NCI-H2107 treated with DMSO at 0.1 percent for 48 hours (cell line): ENCODE results near the gene LIN7C.

Experiments used
- DNase-seq: peaks from one replicate; lab custom pipeline; 2025; ENCODE audit not compliant: unreplicated experiment; lab: John Stamatoyannopoulos, UW

Gene LIN7C

GRCh38 chr11:27512238-27512637 lies 5.7 kb upstream of the LIN7C start:
- DNase-seq: no peak

- no peak for DNase-seq
These were observed 3.3 kb upstream of the LIN7C start for GRCh38 chr11:27509908-27510307.

GRCh38 chr11:27507557-27508322 lies 1.2 kb upstream of the LIN7C start:
- DNase-seq: no peak

GRCh38 chr11:27505781-27506180 lies 788 bp downstream of the LIN7C start:
- DNase-seq: no peak

GRCh38 chr11:27504205-27504604 lies 2.4 kb downstream of the LIN7C start:
- DNase-seq: no peak

- DNase-seq: no peak
These were observed 5.5 kb downstream of the LIN7C start for GRCh38 chr11:27501100-27501499.

- no peak for DNase-seq
These were observed 8.7 kb downstream of the LIN7C start for GRCh38 chr11:27497911-27498310.

GRCh38 chr11:27497284-27497866 lies 9.2 kb downstream of the LIN7C start:
- DNase-seq: peak; percentile 47

- DNase-seq: no peak
These were observed 10.1 kb downstream of the LIN7C start for GRCh38 chr11:27496461-27496860.

GRCh38 chr11:27495710-27496300 lies 10.8 kb downstream of the LIN7C start:
- DNase-seq: no peak

- DNase-seq: no peak
These were observed 17.5 kb downstream of the LIN7C start for GRCh38 chr11:27489092-27489491.

- peak; percentile 14 for DNase-seq
These were observed 18.9 kb downstream of the LIN7C start for GRCh38 chr11:27487706-27488105.

- peak; percentile 55 for DNase-seq
These were observed 20.4 kb downstream of the LIN7C start for GRCh38 chr11:27485930-27486773.

- DNase-seq: no peak
These were observed 23.8 kb downstream of the LIN7C start for GRCh38 chr11:27482793-27483192.

GRCh38 chr11:27481992-27482391 lies 24.6 kb downstream of the LIN7C start:
- no peak for DNase-seq

GRCh38 chr11:27477831-27478230 lies 28.7 kb downstream of the LIN7C start:
- DNase-seq: no peak

- no peak for DNase-seq
These were observed 29.3 kb downstream of the LIN7C start for GRCh38 chr11:27477243-27477642.

- DNase-seq: no peak
These were observed 30.9 kb downstream of the LIN7C start for GRCh38 chr11:27475622-27476021.

- DNase-seq: no peak
These were observed 33.6 kb downstream of the LIN7C start for GRCh38 chr11:27473017-27473406.

GRCh38 chr11:27472398-27473016 lies 34.1 kb downstream of the LIN7C start, which contains the start of gene LGR4:
LGR4 (minus strand) TSS chr11:27472790; CDS start chr11:27472302, 488 bp downstream.
- peak; percentile 96 for DNase-seq
